GM18867 (cell line): ENCODE measurements around the gene SERPINB11.
"Not testable (repeated sequence)": the region's sequence is repeated elsewhere in the genome, so short reads cannot be mapped to it uniquely, and the experiment has no call there.

ENCODE experiments used
- ATAC-seq: cut with Tn5 transposase; IDR thresholded peaks from one replicate; pipeline ENCODE4 v1.9.1; 2021; ENCODE audit warnings: mild to moderate bottlenecking, moderate library complexity; ENCODE audit not compliant: unreplicated experiment

SERPINB11 gene, protein sequence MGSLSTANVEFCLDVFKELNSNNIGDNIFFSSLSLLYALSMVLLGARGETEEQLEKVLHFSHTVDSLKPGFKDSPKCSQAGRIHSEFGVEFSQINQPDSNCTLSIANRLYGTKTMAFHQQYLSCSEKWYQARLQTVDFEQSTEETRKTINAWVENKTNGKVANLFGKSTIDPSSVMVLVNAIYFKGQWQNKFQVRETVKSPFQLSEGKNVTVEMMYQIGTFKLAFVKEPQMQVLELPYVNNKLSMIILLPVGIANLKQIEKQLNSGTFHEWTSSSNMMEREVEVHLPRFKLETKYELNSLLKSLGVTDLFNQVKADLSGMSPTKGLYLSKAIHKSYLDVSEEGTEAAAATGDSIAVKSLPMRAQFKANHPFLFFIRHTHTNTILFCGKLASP

DNA sequence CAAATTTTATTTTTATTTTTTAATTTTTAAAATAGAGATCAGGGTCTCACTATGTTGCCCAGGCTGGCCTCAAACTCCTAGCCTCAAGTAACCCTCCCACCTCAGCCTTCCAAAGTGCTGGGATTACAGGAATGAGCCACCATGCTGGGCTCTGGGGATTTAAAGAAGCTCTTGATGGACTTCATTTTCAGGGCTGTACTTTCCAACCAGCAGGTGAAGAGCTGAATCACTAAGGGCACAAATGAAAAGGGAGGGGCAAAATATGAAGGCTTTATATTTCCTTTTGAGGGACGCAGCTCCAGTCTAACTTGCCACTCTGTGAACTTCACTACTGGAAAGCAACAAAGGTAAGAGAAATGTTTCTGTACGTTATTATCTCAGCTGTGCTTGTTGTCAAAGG, at the start of gene SERPINB11:
Gene SERPINB11 (plus strand): TSS at position 301 of the 400 bp plus-strand sequence. CDS start 7,234 bp downstream, outside the sequence.
- ATAC-seq: no peak

DNA sequence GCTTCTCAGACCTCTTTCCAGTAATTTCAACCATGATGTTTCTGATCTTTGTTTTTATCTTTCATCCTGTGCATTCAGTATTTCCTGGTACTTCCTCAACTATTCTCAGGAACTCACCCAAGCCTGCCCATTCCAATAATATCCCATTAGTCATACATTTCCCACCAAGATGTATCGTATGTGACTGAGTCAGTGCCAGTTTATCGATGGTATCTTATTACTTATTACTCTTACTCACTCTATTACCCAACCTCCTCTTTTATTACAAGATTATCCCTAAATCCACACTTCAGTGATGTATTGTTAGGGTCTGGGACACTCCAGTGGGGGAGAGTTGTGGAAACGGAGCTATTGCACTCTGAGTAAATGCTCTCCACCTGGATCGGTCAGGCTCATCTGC, 43.8 kb upstream of the SERPINB11 start:
- not testable (repeated sequence) for ATAC-seq

DNA sequence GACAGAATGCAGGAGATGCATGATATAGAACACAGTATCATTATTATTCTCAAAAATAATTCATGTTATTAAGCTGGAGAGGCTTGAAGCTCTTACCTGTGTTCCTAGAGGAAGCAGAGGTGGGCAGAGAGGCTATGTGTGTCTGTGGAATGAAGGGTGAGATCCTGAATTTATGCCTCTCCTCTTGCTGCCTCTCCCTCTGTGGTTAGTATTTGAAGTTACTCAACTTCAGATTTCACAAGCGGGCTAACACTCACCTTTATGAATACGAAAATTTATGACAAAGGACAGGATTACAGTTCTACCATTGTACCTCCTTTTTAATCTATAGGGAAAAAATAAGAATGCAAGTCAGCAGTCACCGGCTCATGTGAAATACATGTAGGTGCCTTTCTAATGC, 41.0 kb upstream of the SERPINB11 start, which contains the start of gene SERPINB3:
Gene SERPINB3 (minus strand): TSS at position 144 of the 400 bp plus-strand sequence. CDS start 677 bp downstream, outside the sequence.
- ATAC-seq: not testable (repeated sequence)

DNA sequence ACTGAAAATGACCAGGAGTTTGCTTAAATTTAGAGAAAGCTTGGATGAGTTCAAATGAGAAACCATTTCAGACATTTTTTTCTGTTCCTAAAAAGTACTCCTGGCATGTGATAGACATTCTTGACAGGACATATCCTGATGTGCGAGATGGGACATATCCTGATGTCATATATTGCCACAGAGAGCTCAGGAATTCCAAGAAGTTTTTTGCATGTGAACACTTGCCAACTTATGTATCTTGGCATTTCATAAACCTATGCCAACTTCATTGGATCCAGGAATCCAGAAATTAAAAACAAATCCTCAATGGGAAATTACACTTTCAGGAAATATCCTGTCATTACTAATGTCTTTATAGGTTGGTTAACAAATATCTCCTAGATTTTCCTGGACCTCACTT, 38.2 kb upstream of the SERPINB11 start:
- no peak for ATAC-seq

DNA sequence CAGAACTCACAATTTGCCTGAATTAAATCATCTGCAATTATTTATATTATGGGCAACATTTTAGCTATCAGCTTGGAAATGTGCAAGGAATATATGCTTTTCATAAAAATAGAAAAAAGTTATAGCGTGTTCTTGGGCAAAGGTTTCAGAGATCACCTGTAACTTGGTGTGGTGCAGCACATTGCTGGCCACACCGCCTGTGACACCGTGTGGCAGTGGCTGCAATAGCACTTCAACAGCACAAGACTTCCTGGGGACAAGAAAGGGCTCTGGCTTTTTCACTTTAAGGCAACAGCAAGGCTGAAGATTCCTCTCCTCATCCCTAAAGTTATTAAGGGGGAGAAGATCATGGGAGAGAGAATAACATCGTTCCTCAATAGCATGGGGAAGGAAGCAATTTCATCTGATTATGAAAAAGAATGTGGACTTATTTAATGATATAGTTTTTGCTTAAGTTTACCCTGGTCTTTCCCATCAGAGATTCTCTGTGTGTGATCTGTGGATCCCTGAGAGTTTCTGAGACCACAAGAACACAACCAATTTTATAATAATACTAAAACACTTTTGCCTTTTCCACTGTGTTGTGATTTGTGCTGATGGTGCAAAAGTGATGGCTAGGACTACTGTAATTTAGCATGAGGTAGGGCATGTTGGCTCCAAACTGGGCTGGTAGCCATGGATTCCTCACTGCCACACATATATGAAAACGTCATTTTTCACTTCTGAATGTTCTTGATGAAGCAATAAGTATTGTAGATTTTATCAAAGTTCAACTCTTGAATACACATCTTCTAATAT, 26.0 kb upstream of the SERPINB11 start:
- ATAC-seq: peak; percentile 91

DNA sequence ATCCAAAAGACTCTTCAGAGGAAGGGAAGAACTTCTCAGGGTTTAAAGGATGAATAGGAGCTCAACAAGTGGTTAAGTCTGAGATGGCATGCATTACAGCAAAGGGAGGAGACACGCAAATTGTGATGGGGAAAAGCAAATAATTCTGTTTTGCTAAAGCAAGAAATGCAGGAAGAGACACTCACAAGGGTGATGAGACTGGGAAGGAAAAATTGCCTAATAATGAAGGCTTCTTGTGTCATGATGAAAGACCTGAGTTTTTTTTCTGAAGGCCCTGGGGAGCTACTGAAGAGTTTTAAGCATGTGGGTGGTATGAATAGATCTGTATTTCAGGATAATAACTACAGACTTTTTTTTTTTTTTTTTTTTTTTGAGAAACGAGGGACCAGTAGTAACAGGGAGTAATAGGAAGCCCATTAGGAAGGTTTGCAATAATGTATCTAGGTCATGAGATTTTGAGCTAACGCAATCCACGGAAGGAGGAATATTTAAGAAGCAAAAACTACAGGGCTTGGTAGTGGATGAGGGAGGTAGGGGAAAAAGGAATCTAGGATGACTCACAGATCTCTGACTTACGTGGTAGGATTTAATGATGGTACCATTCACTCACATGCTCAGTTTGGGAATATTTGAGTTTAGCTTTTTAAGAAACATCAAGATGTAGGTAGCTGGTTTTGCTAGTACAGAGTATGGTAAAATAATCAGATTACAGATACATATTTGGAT, 25.1 kb upstream of the SERPINB11 start:
- ATAC-seq: no peak

DNA sequence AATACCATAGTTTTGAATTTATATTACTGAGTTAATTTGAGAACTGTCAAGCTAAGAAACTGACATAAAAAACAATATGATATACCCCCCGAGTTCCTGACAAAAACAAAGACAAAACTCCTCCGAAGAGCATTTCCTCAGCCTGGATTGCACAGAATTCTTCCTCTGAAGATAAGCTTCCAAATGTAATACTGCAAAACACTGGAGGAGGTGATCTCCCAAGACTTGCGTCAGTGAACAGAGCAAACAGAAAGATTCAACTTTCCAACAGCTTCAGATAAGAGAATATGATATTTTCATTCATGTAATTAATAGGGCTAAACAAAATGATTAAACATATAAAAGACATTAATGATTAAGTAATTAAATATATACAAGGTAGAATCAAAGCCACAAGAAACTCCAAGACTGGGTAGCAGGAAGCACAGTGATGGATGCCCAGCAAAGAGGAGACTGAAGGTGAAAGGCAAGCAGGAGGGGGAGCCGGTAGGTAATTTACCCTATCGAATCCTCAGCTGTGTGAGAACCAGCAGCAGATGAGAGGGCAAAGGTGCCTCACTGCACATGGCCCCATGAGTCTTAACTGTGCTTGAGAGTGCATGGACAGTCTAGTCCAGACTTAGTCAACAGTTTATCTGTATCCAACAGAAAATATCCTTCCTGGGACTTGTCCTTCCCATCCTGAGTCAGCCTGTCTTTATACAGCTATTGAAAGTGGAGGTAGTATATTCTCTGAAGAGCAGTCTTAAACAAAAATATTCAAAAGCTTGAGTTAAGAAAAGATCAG, 22.7 kb upstream of the SERPINB11 start:
- ATAC-seq: no peak

DNA sequence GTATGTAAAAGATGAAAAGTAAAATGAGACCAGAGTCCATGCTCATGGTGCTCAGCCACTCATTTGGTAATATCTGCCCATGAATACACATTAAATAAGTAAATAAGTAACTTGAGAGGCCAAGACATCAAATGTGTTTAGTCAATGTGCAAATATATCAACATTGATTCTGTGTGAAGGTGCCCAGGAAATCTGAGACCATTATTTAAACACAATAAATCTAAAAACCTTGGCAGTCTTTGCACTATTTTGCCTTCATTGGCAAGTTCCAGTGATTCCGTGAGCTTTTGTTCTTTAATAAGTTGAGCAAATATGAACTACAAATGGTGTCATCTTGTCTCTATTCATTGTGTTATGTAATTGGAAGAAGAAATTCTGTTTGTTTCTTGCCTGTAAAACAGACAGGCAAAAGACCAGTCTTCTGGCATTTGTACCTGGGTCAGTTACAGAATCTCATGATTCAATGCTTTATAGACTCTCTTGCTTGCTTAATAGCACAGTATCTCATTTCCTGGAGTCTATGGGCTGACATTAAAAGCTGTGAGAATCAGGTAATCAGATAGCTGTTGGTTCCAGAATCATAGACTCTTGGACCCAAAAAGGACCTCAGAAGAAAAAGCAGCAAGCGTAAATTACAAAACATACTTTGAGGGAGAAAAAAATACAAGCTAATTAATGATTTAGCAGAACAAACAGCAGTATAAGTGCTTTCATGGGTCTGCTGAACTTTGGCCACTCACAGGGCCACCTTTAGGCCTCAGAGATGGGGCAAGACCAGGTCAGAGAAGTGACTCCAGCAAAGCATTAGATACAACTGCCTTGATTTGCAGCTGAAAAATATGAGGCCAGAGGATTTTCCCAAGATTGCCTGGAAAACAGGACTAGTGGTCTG, 21.1 kb upstream of the SERPINB11 start:
- no peak for ATAC-seq

DNA sequence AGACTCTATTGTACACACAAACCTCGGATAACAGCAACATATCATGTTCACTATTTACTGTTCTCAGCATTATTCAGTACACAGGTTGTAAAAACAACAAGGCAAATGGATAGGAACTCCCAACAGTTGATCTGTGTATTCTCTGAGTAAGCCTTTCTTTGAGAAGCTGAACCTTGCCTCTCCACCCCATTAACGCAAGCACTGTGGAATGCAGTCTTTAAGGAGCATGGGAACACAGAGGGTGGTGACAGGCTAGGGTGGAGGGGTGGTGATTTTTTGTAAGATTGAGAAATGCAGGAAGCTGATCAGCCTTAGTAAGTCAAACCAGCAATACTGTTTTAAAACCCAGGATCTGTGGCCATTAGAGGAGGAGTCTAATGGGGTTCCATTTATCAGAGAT, 19.6 kb upstream of the SERPINB11 start:
- ATAC-seq: no peak

DNA sequence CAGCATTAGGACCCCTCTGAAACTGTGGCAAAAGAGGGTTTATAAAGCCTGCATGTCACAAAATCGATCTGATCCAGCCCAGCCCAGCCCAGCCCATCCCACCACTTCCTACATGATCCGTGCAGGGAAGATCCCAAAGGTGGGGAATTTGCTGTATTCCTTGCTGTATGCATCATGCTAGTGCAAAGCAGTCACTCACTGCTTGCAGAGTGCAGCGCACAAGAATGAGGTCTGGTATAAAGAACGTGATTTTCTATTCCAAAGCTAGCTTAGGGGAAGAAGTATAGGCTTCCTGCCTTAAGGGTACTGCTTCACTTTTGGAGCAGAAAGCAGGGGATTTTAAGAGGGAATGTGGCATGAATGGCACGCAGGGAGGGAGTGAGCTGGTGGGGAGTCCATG, 18.9 kb upstream of the SERPINB11 start:
- no peak for ATAC-seq

DNA sequence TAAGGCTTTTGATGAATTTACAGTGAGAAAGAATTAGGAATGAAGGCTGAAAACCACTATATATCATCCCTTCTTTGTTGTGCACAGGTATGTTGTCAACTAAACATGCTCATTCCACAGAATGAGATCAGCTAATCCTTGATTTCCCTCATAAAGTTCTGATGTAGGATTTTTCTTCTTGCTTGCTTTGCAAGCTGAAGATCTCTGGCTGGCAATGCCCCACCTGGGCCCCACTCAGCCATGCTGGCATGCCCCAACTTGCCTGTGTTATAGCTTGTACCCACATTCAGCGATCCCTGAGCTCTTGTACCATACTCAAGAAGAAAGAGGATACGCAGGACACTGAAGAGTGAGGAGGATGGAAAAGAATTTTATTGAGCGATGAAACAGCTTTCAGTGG, 18.0 kb upstream of the SERPINB11 start:
- ATAC-seq: no peak

DNA sequence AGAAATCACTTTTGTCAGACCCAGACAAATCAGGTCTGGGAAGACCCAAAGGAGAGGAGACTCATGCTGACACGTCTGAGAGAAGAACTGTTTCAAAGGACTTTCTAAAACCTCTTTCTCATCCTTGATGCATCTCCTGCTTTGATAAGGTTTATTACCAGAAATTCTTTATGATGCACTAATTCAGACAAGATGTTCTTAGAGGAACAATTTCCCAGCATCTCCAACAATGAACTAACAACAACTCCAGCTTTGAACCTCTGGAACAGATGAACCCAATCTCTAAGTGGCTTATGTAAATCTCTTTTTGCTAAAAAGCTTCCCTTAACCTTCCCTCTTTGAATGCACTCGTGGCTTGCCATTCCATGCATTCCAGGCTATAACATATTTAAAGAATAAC, 15.9 kb upstream of the SERPINB11 start:
- ATAC-seq: no peak

DNA sequence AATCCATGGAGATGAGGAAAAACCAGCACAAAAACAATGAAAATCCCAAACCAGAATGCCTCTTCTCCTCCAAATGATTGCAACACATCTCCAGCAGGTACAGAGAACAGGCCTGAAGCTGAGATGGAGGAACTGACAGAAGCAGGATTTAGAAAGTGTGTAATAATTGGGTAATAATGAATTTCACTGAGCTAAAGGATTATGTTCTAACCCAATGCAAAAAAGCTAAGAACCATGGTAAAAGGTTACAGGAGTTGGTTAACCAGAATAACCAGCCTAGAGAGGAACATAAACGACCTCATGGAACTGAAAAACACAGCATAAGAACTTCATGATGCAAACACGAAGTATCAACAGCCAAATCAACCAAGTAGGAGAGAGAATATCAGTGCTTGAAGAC, 13.7 kb upstream of the SERPINB11 start:
- ATAC-seq: no peak

DNA sequence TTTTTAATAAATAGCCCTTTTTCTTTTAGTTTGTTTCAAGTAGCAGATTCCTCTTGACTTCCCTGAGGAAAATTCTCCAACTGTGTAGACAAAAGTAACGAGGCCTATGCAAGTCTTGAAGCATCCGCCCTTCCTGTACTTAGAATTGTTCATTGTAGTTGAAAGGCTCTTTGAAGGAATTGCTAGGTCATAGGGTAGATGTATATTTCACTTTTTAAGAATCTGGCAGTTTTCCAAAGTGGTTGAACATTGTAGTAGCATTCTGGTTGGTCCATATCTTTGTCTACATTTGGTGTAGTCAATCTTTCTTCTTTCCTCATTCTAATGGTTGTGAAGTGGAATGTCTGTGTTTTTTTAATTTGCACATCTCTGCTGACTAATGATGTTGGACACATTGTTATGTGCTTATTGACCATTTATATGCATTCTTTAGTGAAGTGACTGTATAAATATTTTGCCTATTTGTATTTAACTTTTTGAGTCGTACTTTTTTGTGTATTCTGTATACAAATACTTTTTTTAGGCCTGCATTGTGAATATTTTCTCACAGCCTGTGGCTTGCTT, 5.6 kb upstream of the SERPINB11 start:
- ATAC-seq: no peak

DNA sequence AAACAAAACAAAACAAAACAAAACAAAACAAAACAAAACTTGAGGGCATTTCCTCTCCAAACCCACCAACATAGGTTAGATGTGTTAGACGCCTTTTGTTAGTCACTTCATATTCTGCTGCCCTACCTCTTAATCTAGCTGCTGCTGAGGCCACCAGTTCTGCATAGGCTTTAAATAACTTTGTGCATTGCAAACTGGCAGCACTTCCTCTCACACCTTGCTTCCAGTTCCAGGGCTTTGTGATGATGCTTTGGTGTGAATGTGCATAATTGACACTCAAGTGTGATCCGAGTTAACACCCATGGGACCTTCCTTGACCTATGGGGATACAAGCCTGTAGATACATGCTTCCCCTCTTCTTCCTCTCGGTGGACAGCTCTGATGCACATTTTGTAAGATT, 2.3 kb upstream of the SERPINB11 start:
- ATAC-seq: no peak

DNA sequence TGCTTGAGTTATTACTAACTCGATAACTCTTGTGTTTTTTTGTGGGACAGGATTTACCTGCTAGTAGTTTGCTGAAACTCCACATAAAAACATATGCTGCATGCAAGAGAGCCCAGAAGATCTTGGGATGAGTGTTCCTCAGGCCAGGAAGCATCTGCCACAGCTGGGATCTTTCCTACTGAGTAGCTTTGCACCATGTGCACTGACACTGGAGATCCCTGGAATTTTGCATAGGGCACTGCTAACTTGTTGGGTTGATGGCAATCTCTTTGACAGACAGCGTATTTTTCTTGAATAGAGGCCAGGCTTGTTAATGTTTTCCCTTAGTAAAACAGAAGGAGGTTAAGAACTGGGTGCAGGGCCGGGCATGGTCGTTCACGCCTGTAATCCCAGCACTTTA, 808 bp upstream of the SERPINB11 start:
- no peak for ATAC-seq

DNA sequence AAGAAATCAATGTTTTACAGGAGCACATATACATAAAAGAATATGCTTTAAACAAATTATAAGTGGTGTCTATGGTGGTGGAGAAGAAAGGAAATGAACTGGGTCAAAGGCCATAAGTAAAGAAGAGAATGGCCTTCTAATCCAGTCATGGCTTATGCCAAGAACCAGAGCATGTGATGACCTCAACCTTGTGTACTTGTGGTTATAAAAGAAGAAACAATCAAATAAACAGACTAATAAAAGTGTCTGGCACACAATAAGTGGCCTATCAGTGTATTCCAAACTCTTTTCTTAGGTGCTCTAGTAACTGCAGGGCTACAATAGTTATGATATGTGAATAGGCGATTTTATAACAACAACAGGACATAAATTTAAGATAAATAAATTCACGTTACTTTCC, 2.6 kb downstream of the SERPINB11 start:
- ATAC-seq: no peak

DNA sequence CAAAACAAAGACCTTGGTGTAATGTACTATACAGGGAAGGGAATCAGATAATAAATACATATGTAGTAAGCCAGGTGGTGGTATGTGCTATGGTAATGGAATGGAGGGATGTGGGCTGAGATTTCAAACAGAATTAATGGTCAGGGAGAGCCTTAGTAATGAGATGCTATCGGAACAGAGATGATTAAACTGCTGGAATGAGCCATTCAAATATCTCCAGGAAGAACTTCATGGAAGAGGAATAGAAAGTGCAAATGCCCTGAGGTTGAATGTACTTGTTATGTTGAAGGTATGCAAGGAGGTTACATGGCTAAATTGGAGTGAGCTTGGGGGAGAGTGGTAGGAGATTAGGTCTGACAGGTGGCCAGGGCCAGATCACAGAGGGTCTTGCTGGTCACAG, 5.1 kb downstream of the SERPINB11 start:
- no peak for ATAC-seq

DNA sequence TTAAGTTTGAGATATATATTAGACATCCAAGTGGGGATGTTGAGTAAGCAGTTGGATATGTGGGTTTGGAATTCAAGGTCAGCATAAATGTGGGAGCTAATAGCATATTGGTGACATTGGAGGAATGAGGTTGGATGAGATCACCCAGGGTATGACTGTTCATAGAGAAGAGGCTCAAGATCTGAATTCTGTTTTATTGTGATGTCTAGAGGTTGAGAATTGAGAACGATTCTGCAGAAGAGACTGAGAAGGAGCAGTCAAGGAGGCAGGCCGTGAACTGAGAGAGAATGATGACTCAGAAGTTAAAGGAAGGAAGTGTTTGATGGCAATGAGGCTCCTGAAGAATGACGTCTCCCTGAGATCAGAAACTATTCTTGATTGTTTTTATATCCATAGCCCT, 5.9 kb downstream of the SERPINB11 start:
- no peak for ATAC-seq
